Measurements from ENCODE around the gene GMDS. TPM values are rescaled to one million over a fixed set of nuclear protein-coding genes. Genes with fewer than 3 reads are reported as not detected.

The GMDS gene
- total RNA-seq, 1 experiment from 2014 or later, result 31.1 TPM

DNA sequence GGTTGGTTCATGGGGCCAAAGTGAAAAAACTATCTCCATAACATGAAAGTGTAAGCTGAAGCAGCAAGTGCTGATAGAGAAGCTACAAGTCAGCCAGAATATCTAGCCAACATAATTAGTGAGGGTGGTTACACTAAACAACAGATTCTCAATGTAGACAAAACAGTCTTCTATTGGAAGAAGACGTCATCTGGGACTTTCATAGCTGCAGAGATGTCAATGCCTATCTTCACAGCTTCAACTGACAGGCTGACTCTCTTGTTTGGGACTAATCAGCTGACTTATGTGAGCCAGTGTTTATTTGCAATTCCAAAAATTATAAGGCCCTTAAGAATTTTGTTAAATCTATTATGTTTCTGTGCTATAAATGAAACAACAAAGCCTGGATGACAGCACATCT is 63.2 kb downstream of the GMDS start:
- POLR2A ChIA-PET, result no interaction called here

DNA sequence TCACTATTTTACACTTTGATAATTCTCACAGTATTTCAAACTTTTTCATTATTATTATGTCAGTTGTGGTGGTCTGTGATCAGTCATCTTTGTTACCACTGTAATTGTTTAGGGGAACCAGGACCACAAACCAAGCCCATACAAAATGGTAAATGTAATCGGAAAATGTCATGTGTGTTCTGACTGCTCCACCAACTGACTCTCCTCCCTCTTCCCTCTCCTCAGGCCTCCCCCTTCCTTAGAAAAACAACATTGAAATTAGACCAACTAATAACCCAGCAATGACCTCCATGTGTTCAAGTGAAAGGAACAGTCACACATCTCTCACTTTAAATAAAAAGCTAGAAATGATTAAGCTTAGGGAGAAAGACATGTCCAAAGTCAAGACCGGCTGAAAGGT is 63.8 kb downstream of the GMDS start:
- Mint-ChIP-seq H3K27ac (ENCODE audit: unreplicated experiment) (no peak overlapping the region), H3K27me3 (ENCODE audit: insufficient read depth, unreplicated experiment) (no peaks in the 10 kb centered on the region), H3K36me3 (ENCODE audit: insufficient read depth, unreplicated experiment) (no peaks in the 10 kb centered on the region), H3K9me3 (ENCODE audit: unreplicated experiment) (peaks cover 12% of the 10 kb centered on the region), H3K4me1 (ENCODE audit: low read depth, unreplicated experiment) (no peaks in the 10 kb centered on the region), H3K4me3 (ENCODE audit: unreplicated experiment) (no peak overlapping the region)
- POLR2A ChIA-PET, result no interaction called here
- CTCF ChIA-PET, result no interaction called here
- H3K36me3 ChIP-seq (ENCODE audit: control insufficient read depth, insufficient read depth, low read length), result no peaks in the 10 kb centered on the region
- TF ChIP-seq, protein P1, sequence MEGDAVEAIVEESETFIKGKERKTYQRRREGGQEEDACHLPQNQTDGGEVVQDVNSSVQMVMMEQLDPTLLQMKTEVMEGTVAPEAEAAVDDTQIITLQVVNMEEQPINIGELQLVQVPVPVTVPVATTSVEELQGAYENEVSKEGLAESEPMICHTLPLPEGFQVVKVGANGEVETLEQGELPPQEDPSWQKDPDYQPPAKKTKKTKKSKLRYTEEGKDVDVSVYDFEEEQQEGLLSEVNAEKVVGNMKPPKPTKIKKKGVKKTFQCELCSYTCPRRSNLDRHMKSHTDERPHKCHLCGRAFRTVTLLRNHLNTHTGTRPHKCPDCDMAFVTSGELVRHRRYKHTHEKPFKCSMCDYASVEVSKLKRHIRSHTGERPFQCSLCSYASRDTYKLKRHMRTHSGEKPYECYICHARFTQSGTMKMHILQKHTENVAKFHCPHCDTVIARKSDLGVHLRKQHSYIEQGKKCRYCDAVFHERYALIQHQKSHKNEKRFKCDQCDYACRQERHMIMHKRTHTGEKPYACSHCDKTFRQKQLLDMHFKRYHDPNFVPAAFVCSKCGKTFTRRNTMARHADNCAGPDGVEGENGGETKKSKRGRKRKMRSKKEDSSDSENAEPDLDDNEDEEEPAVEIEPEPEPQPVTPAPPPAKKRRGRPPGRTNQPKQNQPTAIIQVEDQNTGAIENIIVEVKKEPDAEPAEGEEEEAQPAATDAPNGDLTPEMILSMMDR (IDR thresholded peaks at IDR 0.05; ENCODE audit: insufficient read depth in 1 of 2, low read depth in 1 of 2, low read length in 1 of 2, severe bottlenecking in 1 of 2, unreplicated experiment in 1 of 2), result no peak
- intact Hi-C loops (cut with micrococcal nuclease; ENCODE audit: unreplicated experiment), result no loop called here
- DNase-seq, result no peak
- H3K4me1 ChIP-seq, result no peaks in the 10 kb centered on the region
- no TSS peak for BruUV-seq (replicated peaks)
- H3K4me3 ChIP-seq (ENCODE audit: low read depth, low read length), result no peak overlapping the region
- no peaks in the 10 kb centered on the region for H3K27me3 ChIP-seq (replicated peaks; ENCODE audit: control insufficient read depth, insufficient read depth, low read length)
- no peaks in the 10 kb centered on the region for H3K9me3 ChIP-seq

More for the DNA sequence above, 63.2 kb downstream of the GMDS start:
- BruUV-seq (replicated peaks), result no TSS peak
- Histone ChIP-seq H3K4me3 (ENCODE audit: low read depth, low read length) (no peak overlapping the region), H3K9me3 (no peaks in the 10 kb centered on the region), H3K4me1 (no peaks in the 10 kb centered on the region), H3K27me3 (replicated peaks; ENCODE audit: control insufficient read depth, insufficient read depth, low read length) (no peaks in the 10 kb centered on the region), H3K36me3 (ENCODE audit: control insufficient read depth, insufficient read depth, low read length) (no peaks in the 10 kb centered on the region)
- no peaks in the 10 kb centered on the region for H3K36me3 Mint-ChIP-seq (ENCODE audit: insufficient read depth, unreplicated experiment)
- TF ChIP-seq, protein P1 (IDR thresholded peaks at IDR 0.05; ENCODE audit: insufficient read depth in 1 of 2, low read depth in 1 of 2, low read length in 1 of 2, severe bottlenecking in 1 of 2, unreplicated experiment in 1 of 2), result no peak
- H3K27ac Mint-ChIP-seq (ENCODE audit: unreplicated experiment), result no peak overlapping the region
- H3K4me3 Mint-ChIP-seq (ENCODE audit: unreplicated experiment), result no peak overlapping the region
- no peaks in the 10 kb centered on the region for H3K4me1 Mint-ChIP-seq (ENCODE audit: low read depth, unreplicated experiment)
- no peak for DNase-seq
- peaks cover 12% of the 10 kb centered on the region for H3K9me3 Mint-ChIP-seq (ENCODE audit: unreplicated experiment)
- CTCF ChIA-PET, result no interaction called here
- intact Hi-C loops (cut with micrococcal nuclease; ENCODE audit: unreplicated experiment), result no loop called here
- H3K27me3 Mint-ChIP-seq (ENCODE audit: insufficient read depth, unreplicated experiment), result no peaks in the 10 kb centered on the region

DNA sequence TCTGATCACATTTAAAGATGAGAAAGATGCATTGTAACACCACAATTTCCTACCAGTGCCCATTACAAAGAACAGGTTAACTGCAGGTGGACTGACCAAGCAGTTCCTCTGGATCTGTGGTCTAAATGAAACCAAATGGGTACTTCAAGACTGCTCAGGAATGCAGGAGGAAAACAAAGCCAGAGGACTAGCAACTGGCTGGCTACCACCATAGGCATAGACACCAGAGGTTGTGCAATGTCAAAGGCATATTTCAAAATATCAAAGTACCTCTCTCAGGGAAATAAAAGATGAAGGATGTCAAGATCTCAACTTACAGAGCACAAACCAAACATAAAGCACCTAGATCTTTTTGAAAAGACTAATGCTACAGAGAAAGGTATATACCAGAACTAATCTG is 65.5 kb downstream of the GMDS start:
- no peaks in the 10 kb centered on the region for H3K27me3 ChIP-seq (replicated peaks; ENCODE audit: control insufficient read depth, insufficient read depth, low read length)
- no TSS peak for BruUV-seq (replicated peaks)
- ChIA-PET CTCF (no interaction called here), POLR2A (no interaction called here)
- H3K9me3 Mint-ChIP-seq (ENCODE audit: unreplicated experiment), result peaks cover 12% of the 10 kb centered on the region
- H3K4me3 Mint-ChIP-seq (ENCODE audit: unreplicated experiment), result no peak overlapping the region
- H3K27ac Mint-ChIP-seq (ENCODE audit: unreplicated experiment), result no peak overlapping the region
- no peak overlapping the region for H3K4me3 ChIP-seq (ENCODE audit: low read depth, low read length)
- no peak for DNase-seq
- no peaks in the 10 kb centered on the region for H3K4me1 Mint-ChIP-seq (ENCODE audit: low read depth, unreplicated experiment)
- no peaks in the 10 kb centered on the region for H3K36me3 ChIP-seq (ENCODE audit: control insufficient read depth, insufficient read depth, low read length)
- intact Hi-C loops (cut with micrococcal nuclease; ENCODE audit: unreplicated experiment), result loop anchor here (1.0 kb wide), 1 partner anchor 18 kb away; no protein-coding TSS in a partner anchor
- TF ChIP-seq, protein P1 (IDR thresholded peaks at IDR 0.05; ENCODE audit: insufficient read depth in 1 of 2, low read depth in 1 of 2, low read length in 1 of 2, severe bottlenecking in 1 of 2, unreplicated experiment in 1 of 2), result no peak
- no peaks in the 10 kb centered on the region for H3K27me3 Mint-ChIP-seq (ENCODE audit: insufficient read depth, unreplicated experiment)
- H3K36me3 Mint-ChIP-seq (ENCODE audit: insufficient read depth, unreplicated experiment), result no peaks in the 10 kb centered on the region
- H3K4me1 ChIP-seq, result no peaks in the 10 kb centered on the region
- H3K9me3 ChIP-seq, result no peaks in the 10 kb centered on the region

Data from Caco-2 (cell line).